ENCODE measurements around the gene ORAI2. TPM values are rescaled to one million over a fixed set of nuclear protein-coding genes. Genes with fewer than 3 reads are reported as not detected.

Gene ORAI2
- total RNA-seq, 6 experiments from 2014 or later: 1.2 to 4.2 (median 2.6) TPM

DNA sequence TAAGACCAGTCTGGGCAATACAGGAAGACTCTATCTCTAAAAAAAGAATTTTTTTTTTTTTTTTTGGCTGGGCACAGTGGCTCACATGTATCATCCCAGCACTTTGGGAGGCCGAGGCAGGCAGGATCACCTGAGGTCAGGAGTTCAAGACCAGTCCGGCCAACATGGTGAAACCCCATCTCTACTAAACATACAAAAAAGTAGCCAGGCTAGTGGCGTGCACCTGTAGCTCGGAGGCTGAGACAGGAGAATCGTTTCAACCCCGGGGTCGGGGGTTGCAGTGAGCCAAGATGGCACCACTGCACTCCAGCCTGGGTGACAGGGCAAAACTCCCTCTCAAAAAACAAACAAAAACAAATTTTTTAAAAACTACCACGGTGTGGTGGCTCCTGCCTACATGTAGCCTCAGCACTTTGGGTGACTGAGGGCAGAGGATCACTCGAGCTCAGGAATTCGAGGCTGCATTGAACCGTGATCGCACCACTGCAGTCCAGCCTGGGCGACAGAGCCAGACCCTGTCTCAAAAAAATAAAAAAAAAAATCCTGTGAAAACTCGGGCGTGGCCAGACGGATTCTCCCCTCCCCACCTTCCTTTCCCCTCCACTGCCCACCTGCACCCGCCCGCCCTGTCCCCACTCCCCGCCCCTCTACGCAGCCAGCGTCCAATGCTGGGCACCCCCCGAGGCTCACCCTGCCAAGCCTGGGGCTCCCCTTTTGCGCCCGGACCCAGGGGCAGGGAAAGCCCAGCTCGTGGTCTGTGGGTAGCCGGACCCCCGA is 745 bp upstream of the ORAI2 start:
- Histone ChIP-seq H3K4me1 (peaks cover 0 to 24% (median 3%) of the 10 kb centered on the region in 4 donors), H3K36me3 (no peaks in the 10 kb centered on the region), H3K27ac (peak overlapping the region; percentile 6 to 66 (median 56)), H3K4me3 (peak overlapping the region; percentile 32 to 59 (median 55)), H3K27me3 (no peaks in the 10 kb centered on the region), H3K9me3 (no peaks in the 10 kb centered on the region)
- DNase-seq: no peak
- peak; percentile 22 to 36 (median 22) for ATAC-seq
- TF ChIP-seq, protein P1, sequence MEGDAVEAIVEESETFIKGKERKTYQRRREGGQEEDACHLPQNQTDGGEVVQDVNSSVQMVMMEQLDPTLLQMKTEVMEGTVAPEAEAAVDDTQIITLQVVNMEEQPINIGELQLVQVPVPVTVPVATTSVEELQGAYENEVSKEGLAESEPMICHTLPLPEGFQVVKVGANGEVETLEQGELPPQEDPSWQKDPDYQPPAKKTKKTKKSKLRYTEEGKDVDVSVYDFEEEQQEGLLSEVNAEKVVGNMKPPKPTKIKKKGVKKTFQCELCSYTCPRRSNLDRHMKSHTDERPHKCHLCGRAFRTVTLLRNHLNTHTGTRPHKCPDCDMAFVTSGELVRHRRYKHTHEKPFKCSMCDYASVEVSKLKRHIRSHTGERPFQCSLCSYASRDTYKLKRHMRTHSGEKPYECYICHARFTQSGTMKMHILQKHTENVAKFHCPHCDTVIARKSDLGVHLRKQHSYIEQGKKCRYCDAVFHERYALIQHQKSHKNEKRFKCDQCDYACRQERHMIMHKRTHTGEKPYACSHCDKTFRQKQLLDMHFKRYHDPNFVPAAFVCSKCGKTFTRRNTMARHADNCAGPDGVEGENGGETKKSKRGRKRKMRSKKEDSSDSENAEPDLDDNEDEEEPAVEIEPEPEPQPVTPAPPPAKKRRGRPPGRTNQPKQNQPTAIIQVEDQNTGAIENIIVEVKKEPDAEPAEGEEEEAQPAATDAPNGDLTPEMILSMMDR (IDR thresholded peaks at IDR 0.05): no peak
- no peak for TF ChIP-seq POLR2A (IDR thresholded peaks at IDR 0.05)
- 24% methylated on average over 16 of the region's 27 CpGs for WGBS (ENCODE audit: insufficient coverage, low coverage, low lambda C conversion rate, missing lambda C conversion rate)
- intact Hi-C loops (cut with DNase I): no loop called here

DNA sequence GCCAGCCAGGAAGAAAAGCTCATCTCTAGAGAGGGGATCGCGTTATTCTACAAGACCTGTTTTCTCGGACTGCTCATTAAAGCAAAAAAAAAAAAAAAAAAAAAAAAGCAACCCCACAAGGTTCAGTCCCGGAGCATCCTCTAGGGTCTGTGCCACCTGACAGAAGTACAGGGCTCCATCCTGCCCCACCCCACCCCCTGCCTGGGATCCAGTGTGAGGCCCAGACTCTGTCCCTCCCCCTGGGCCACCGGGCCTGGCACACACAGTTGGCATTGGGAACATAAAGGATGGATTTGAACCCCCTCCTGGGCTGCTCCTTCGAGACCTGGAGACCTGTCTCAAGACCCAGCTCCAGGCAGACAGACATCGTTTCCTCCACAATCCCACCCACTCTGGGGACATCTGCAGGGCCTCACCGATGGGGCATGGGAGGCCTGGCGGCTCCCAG is 688 bp downstream of the ORAI2 start:
- DNase-seq: no peak
- Histone ChIP-seq H3K4me3 (peak overlapping the region; percentile 55 to 70 (median 59)), H3K36me3 (no peaks in the 10 kb centered on the region), H3K9me3 (no peaks in the 10 kb centered on the region), H3K27me3 (no peaks in the 10 kb centered on the region), H3K27ac (peak overlapping the region; percentile 47 to 69 (median 56)), H3K4me1 (peaks cover 0 to 24% (median 3%) of the 10 kb centered on the region in 4 donors)
- peak in 2 of 4 donors; percentile 2 to 7 for ATAC-seq
- no peak for TF ChIP-seq POLR2A (IDR thresholded peaks at IDR 0.05)
- TF ChIP-seq, protein P1 (IDR thresholded peaks at IDR 0.05): no peak
- 23% methylated on average over 7 of the region's 9 CpGs for whole genome bisulfite sequencing (ENCODE audit: insufficient coverage, low coverage, low lambda C conversion rate, missing lambda C conversion rate)
- intact Hi-C loops (cut with DNase I): no loop called here

DNA sequence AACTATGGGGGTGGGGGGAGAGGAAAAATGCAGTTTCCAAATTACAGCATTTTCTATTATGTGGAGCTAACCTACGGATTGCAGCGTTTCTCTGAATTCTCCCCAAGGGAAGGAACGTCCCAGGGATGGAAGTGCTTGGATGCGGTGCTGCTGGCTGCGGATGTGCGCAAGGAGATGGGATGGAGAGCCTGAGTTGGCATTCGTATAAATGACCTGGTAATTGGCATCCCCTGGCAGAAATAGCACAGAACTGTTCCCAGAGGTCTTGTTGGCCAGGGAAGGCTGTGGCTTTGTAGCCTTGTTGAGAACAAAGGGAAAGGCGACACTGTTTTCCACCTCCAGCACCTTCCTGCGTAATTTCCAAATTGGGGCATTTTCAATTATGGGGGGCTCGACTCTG is 2.7 kb downstream of the ORAI2 start:
- intact Hi-C loops (cut with DNase I): no loop called here
- Histone ChIP-seq H3K27ac (no peak overlapping the region), H3K27me3 (no peaks in the 10 kb centered on the region), H3K9me3 (no peaks in the 10 kb centered on the region), H3K4me1 (peaks cover 0 to 24% (median 3%) of the 10 kb centered on the region in 4 donors), H3K36me3 (no peaks in the 10 kb centered on the region), H3K4me3 (no peak overlapping the region)
- DNase-seq (no peak), ATAC-seq (no peak)
- TF ChIP-seq POLR2A (IDR thresholded peaks at IDR 0.05): no peak
- TF ChIP-seq, protein P1 (IDR thresholded peaks at IDR 0.05): no peak
- WGBS (ENCODE audit: insufficient coverage, low coverage, low lambda C conversion rate, missing lambda C conversion rate): 88% methylated on average over 7 of the region's 10 CpGs

GRCh38 chr7:102439963-102440795 is 6.8 kb downstream of the ORAI2 start:
- 77% methylated on average over 10 of the region's 17 CpGs for WGBS (ENCODE audit: insufficient coverage, low coverage, low lambda C conversion rate, missing lambda C conversion rate)
- DNase-seq (peak in 1 of 3 donors; percentile 72), ATAC-seq (peak; percentile 77 to 92 (median 84))
- H3K27ac ChIP-seq: peak overlapping the region in 1 of 3 donors; percentile 4
- no peaks in the 10 kb centered on the region for H3K27me3 ChIP-seq
- intact Hi-C loops (cut with DNase I): no loop called here
- no peaks in the 10 kb centered on the region for H3K36me3 ChIP-seq
- H3K4me3 ChIP-seq: no peak overlapping the region
- H3K4me1 ChIP-seq: no peaks in the 10 kb centered on the region
- TF ChIP-seq POLR2A (IDR thresholded peaks at IDR 0.05): no peak
- TF ChIP-seq, protein P1 (IDR thresholded peaks at IDR 0.05): no peak
- no peaks in the 10 kb centered on the region for H3K9me3 ChIP-seq

Data from right lobe of liver (tissue), 6 donors.